Dedifferentiated amniotic fluid mesenchymal stem cell (primary cell): ENCODE measurements around the gene EVL.
"Not testable (repeated sequence)": the region's sequence is repeated elsewhere in the genome, so short reads cannot be mapped to it uniquely, and the experiment has no call there.

ENCODE experiments used
- DNase-seq: peaks from one replicate; pipeline ENCODE4 v3.0.0-alpha.2; 2016; ENCODE audit errors: extremely low spot score

The EVL gene

GRCh38 chr14:100170880-100171279 is 105.7 kb downstream of the EVL start:
- DNase-seq: no peak

- DNase-seq: no peak
Measured at GRCh38 chr14:100172811-100173210, 107.6 kb downstream of the EVL start.

- no peak for DNase-seq
Measured at GRCh38 chr14:100173353-100173752, 108.1 kb downstream of the EVL start.

GRCh38 chr14:100176811-100177327 is 111.6 kb downstream of the EVL start:
- no peak for DNase-seq

- DNase-seq: no peak
Measured at GRCh38 chr14:100178691-100179090, 113.5 kb downstream of the EVL start.

GRCh38 chr14:100180671-100181070 is 115.4 kb downstream of the EVL start:
- not testable (repeated sequence) for DNase-seq

GRCh38 chr14:100181876-100182551 is 116.8 kb downstream of the EVL start:
- not testable (repeated sequence) for DNase-seq

GRCh38 chr14:100187247-100187833 is 122.1 kb downstream of the EVL start:
- DNase-seq: no peak

- DNase-seq: no peak
Measured at GRCh38 chr14:100188392-100189030, 123.3 kb downstream of the EVL start.

- no peak for DNase-seq
Measured at GRCh38 chr14:100190126-100190525, 124.9 kb downstream of the EVL start.

GRCh38 chr14:100191584-100192249 is 126.5 kb downstream of the EVL start:
- no peak for DNase-seq

GRCh38 chr14:100192250-100192671 is 127.0 kb downstream of the EVL start:
- no peak for DNase-seq

- DNase-seq: peak; percentile 96
Measured at GRCh38 chr14:100192672-100193416, 127.6 kb downstream of the EVL start.
